ENCODE measurements around the gene BCL2. TPM values are rescaled to one million over a fixed set of nuclear protein-coding genes. Genes with fewer than 3 reads are reported as not detected.
"Not testable (repeated sequence)": the region's sequence is repeated elsewhere in the genome, so short reads cannot be mapped to it uniquely, and the experiment has no call there.

Gene BCL2
- total RNA-seq, 1 donor from 2014 or later, result 9.3 TPM

- no peak for DNase-seq (ENCODE audit: low spot score in 2 of 2, unreplicated experiment in 2 of 2)
- Mint-ChIP-seq H3K27me3 (ENCODE audit: low read depth) (no peaks in the 10 kb centered on the region), H3K9me3 (peaks cover 7% of the 10 kb centered on the region), H3K36me3 (no peaks in the 10 kb centered on the region), H3K27ac (no peak overlapping the region), H3K4me1 (peaks cover 29% of the 10 kb centered on the region), H3K4me3 (no peak overlapping the region)
- no peak for TF ChIP-seq CTCF (IDR thresholded peaks at IDR 0.05; ENCODE audit: unreplicated experiment)
Observed at GRCh38 chr18:63236406-63236805, 83.2 kb downstream of the BCL2 start.

GRCh38 chr18:63235920-63236319, 83.6 kb downstream of the BCL2 start:
- H3K36me3 Mint-ChIP-seq; H3K4me3 Mint-ChIP-seq; H3K27me3 Mint-ChIP-seq (ENCODE audit: low read depth); H3K27ac Mint-ChIP-seq; DNase-seq (ENCODE audit: low spot score in 2 of 2, unreplicated experiment in 2 of 2): not testable (repeated sequence)
- H3K9me3 Mint-ChIP-seq, result peaks cover 12% of the 10 kb centered on the region
- H3K4me1 Mint-ChIP-seq, result peaks cover 27% of the 10 kb centered on the region

- TF ChIP-seq CTCF (IDR thresholded peaks at IDR 0.05; ENCODE audit: unreplicated experiment), result no peak
- peaks cover 12% of the 10 kb centered on the region for H3K9me3 Mint-ChIP-seq
- no peak for DNase-seq (ENCODE audit: low spot score in 2 of 2, unreplicated experiment in 2 of 2)
- H3K27ac Mint-ChIP-seq, result no peak overlapping the region
- H3K4me3 Mint-ChIP-seq, result no peak overlapping the region
- H3K36me3 Mint-ChIP-seq, result no peaks in the 10 kb centered on the region
- no peaks in the 10 kb centered on the region for H3K27me3 Mint-ChIP-seq (ENCODE audit: low read depth)
- peaks cover 19% of the 10 kb centered on the region for H3K4me1 Mint-ChIP-seq
Observed at GRCh38 chr18:63234841-63235240, 84.7 kb downstream of the BCL2 start.

GRCh38 chr18:63234432-63234831, 85.1 kb downstream of the BCL2 start:
- H3K36me3 Mint-ChIP-seq, result no peaks in the 10 kb centered on the region
- peaks cover 12% of the 10 kb centered on the region for H3K9me3 Mint-ChIP-seq
- H3K4me3 Mint-ChIP-seq, result no peak overlapping the region
- no peak overlapping the region for H3K27ac Mint-ChIP-seq
- DNase-seq (ENCODE audit: low spot score in 2 of 2, unreplicated experiment in 2 of 2), result no peak
- no peaks in the 10 kb centered on the region for H3K27me3 Mint-ChIP-seq (ENCODE audit: low read depth)
- H3K4me1 Mint-ChIP-seq, result peaks cover 19% of the 10 kb centered on the region
- TF ChIP-seq CTCF (IDR thresholded peaks at IDR 0.05; ENCODE audit: unreplicated experiment), result no peak

GRCh38 chr18:63233334-63233733, 86.2 kb downstream of the BCL2 start:
- no peaks in the 10 kb centered on the region for H3K27me3 Mint-ChIP-seq (ENCODE audit: low read depth)
- no peak overlapping the region for H3K4me3 Mint-ChIP-seq
- TF ChIP-seq CTCF (IDR thresholded peaks at IDR 0.05; ENCODE audit: unreplicated experiment), result no peak
- no peak overlapping the region for H3K27ac Mint-ChIP-seq
- H3K36me3 Mint-ChIP-seq, result no peaks in the 10 kb centered on the region
- H3K4me1 Mint-ChIP-seq, result peaks cover 11% of the 10 kb centered on the region
- H3K9me3 Mint-ChIP-seq, result peaks cover 12% of the 10 kb centered on the region
- no peak for DNase-seq (ENCODE audit: low spot score in 2 of 2, unreplicated experiment in 2 of 2)

GRCh38 chr18:63232826-63233225, 86.7 kb downstream of the BCL2 start:
- Mint-ChIP-seq H3K4me1 (peaks cover 6% of the 10 kb centered on the region), H3K27ac (no peak overlapping the region), H3K36me3 (no peaks in the 10 kb centered on the region), H3K4me3 (no peak overlapping the region), H3K27me3 (ENCODE audit: low read depth) (no peaks in the 10 kb centered on the region), H3K9me3 (peaks cover 12% of the 10 kb centered on the region)
- no peak for DNase-seq (ENCODE audit: low spot score in 2 of 2, unreplicated experiment in 2 of 2)
- TF ChIP-seq CTCF (IDR thresholded peaks at IDR 0.05; ENCODE audit: unreplicated experiment), result no peak

All from mesothelial cell of epicardium (in vitro differentiated cells).